ENCODE results near the gene IRS4.

The IRS4 gene

DNA sequence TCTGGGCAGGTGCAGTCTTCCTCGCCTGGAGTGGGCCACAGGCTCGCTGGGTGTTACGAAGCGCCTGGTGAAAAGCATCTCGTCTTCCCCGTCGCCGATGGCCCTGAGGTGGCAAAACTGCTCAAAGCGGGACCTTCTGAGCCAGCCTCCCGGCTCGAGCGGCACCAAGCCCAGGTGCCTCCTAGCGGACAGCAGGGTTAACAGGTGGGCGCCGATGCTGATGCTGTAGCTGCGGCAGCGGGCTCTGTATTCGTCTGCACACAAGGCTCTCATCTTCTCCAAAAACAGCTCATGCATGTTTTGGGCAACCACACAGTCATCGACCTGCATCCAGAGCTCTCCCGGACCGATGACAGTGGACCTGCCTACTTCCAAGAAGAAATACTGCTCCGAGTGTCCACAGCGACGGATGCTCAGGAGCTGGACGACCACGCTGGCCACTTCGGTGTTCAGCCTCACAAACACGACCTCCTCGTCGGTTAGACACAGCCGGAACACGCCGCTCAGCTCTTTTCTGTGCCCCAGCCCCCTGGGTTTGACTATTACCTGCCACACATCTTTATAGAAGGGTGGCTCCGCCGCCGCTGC lies 1.2 kb downstream of the IRS4 start:
- DNase-seq (ENCODE audit: extremely low spot score) = peak; percentile 14
- ChIA-PET CTCF (no interaction called here), POLR2A (no interaction called here)
- TF ChIP-seq, protein P1, sequence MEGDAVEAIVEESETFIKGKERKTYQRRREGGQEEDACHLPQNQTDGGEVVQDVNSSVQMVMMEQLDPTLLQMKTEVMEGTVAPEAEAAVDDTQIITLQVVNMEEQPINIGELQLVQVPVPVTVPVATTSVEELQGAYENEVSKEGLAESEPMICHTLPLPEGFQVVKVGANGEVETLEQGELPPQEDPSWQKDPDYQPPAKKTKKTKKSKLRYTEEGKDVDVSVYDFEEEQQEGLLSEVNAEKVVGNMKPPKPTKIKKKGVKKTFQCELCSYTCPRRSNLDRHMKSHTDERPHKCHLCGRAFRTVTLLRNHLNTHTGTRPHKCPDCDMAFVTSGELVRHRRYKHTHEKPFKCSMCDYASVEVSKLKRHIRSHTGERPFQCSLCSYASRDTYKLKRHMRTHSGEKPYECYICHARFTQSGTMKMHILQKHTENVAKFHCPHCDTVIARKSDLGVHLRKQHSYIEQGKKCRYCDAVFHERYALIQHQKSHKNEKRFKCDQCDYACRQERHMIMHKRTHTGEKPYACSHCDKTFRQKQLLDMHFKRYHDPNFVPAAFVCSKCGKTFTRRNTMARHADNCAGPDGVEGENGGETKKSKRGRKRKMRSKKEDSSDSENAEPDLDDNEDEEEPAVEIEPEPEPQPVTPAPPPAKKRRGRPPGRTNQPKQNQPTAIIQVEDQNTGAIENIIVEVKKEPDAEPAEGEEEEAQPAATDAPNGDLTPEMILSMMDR (IDR thresholded peaks at IDR 0.05; ENCODE audit: control extremely low read depth, extremely low read depth, low read depth, missing control alignments) = no peak

DNA sequence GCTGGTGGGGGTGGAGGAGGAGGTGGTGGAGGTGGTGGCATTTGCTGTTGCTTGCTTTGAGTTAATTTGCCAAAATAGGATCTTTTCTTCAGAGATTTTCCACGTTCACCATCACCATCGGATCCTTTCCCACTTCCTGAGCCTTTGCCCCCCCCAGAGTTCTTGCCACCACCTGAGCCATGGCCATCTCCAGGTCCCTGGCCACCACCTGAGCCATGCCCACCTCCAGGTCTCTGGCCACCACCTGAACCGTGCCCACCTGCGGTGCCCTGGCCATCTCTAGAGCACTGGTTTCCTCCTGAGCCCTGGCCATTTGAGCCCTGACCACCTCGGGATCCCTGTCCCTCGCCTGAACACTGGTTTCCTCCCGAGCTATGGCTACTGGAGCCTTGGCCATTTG lies 1.9 kb downstream of the IRS4 start:
- ChIA-PET CTCF (no interaction called here), POLR2A (no interaction called here)
- TF ChIP-seq, protein P1 (IDR thresholded peaks at IDR 0.05; ENCODE audit: control extremely low read depth, extremely low read depth, low read depth, missing control alignments) = no peak
- peak; percentile 3 for DNase-seq (ENCODE audit: extremely low spot score)

DNA sequence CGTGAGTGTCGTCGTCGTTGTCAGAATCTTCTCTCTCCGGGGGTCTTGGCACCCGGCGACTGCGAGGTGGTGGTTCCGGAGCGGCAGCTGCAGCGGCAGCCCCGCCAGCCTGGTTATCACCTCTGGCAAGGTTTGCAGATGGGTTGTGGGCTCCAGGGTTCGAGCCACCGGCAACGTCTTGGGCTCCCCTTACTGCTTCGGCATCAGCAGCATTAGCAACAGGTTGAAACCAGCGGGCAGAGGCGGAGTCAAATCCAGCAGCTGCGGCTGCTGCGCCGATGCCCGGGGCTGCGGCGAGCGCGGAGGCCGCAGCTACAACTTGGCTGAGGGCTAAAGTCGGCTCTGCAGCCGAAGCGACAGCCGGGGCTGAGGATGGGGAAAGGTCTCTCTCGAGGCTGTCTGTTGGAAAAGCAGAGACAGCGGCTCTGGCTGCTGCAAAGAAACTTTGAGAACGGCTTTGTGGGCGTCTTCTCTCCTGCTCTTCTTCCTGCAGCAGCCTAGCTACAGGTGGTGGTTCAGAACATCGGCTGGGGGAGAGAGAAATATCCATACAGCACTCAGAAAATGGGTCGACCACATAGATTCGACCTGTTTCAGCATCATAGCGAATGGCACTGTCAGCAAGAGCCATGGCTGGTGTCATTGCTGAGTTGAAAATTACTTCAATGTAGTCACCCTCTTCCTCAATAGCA lies 3.6 kb downstream of the IRS4 start:
- ChIA-PET CTCF (no interaction called here), POLR2A (no interaction called here)
- peak; percentile 7 for DNase-seq (ENCODE audit: extremely low spot score)
- TF ChIP-seq, protein P1 (IDR thresholded peaks at IDR 0.05; ENCODE audit: control extremely low read depth, extremely low read depth, low read depth, missing control alignments) = no peak

DNA sequence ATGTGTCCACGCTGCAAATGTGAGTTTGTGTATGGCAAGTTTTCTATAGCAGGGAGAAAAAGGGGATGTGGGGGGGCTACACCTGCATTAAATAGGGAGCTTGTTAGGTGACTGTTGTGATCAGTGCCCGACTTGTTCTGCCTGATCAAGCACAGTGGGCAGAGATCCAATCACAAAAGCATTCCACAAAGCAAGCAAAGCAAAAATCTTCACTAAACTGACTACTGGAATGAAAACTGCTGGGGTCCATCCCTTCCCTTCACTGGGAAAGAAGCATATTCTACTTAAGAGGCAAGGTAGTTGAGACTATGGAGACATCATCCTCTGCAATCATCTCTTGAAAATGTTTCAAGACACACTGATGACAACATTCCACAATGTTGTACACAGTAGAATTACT lies 5.2 kb downstream of the IRS4 start:
- TF ChIP-seq, protein P1 (IDR thresholded peaks at IDR 0.05; ENCODE audit: control extremely low read depth, extremely low read depth, low read depth, missing control alignments) = no peak
- CTCF ChIA-PET = no interaction called here
- POLR2A ChIA-PET = no interaction called here
- no peak for DNase-seq (ENCODE audit: extremely low spot score)

DNA sequence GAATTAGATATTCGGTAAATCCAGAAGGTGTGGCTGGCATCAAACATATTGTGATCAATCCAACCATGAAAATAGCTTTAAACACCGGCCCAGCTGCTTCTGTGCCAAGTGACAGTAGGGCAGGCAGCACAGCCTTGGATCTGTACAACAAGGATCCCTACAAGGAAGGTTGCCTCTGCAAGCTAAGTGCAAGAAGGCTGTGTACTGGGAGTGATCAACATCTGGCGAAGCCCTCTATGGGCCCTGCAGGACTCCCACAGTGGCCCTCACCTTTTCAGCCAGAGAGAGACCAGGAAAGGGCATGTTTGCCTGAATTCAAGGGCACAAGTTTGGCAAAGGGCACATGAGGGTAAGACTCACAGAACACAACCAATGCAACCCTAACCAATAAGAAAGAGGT lies 9.6 kb downstream of the IRS4 start:
- no peak for DNase-seq (ENCODE audit: extremely low spot score)
- POLR2A ChIA-PET = no interaction called here
- TF ChIP-seq, protein P1 (IDR thresholded peaks at IDR 0.05; ENCODE audit: control extremely low read depth, extremely low read depth, low read depth, missing control alignments) = no peak
- CTCF ChIA-PET = no interaction called here

DNA sequence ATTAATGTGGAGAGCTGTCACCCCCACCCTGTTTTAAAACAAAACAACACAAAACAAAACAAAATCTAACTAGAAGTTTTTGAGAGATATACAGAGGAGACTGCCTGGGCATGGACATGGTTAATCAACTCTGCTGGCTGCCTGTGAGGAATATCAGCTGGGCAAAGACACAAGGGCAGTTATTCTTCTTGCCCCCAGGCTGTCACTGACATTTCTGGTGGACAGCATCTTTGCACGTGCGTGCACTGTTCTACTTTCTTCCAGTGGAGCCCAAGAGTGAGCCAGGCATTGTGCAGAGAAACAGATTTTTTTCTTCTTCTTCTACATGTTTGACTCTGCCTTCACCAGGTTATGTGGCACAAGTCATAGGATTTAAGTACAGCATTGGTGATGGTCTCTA lies 13.8 kb downstream of the IRS4 start:
- DNase-seq (ENCODE audit: extremely low spot score) = no peak
- TF ChIP-seq, protein P1 (IDR thresholded peaks at IDR 0.05; ENCODE audit: control extremely low read depth, extremely low read depth, low read depth, missing control alignments) = no peak
- ChIA-PET CTCF (no interaction called here), POLR2A (no interaction called here)
